ENCODE measurements around the gene ZNF618. TPM values are rescaled to one million over a fixed set of nuclear protein-coding genes. Genes with fewer than 3 reads are reported as not detected.

The ZNF618 gene
- total RNA-seq, 4 donors from 2014 or later, result 2.9 to 5.8 (median 4.2) TPM

- TF ChIP-seq EP300 (IDR thresholded peaks at IDR 0.05) (no peak), POLR2A (IDR thresholded peaks at IDR 0.05) (no peak), CTCF (IDR thresholded peaks at IDR 0.05) (no peak), POLR2AphosphoS5 (IDR thresholded peaks at IDR 0.05) (no peak)
- no peak overlapping the region for H3K4me3 ChIP-seq
- H3K27ac ChIP-seq, result no peak overlapping the region
- no peaks in the 10 kb centered on the region for H3K36me3 ChIP-seq
- no peaks in the 10 kb centered on the region for H3K9me3 ChIP-seq
- peaks cover 7% of the 10 kb centered on the region for H3K4me1 ChIP-seq
- 93% methylated on average over 6 of the region's 6 CpGs for WGBS
- no peaks in the 10 kb centered on the region for H3K27me3 ChIP-seq
- DNase-seq (ENCODE audit: low spot score in 2 of 2), result no peak
These were observed 16.9 kb downstream of the ZNF618 start for GRCh38 chr9:113892861-113893491.

- no peaks in the 10 kb centered on the region for H3K36me3 ChIP-seq
- H3K4me3 ChIP-seq, result no peak overlapping the region
- no peak for DNase-seq (ENCODE audit: low spot score in 2 of 2)
- TF ChIP-seq CTCF (IDR thresholded peaks at IDR 0.05) (no peak), POLR2AphosphoS5 (IDR thresholded peaks at IDR 0.05) (no peak), EP300 (IDR thresholded peaks at IDR 0.05) (no peak), POLR2A (IDR thresholded peaks at IDR 0.05) (no peak)
- no peak overlapping the region for H3K27ac ChIP-seq
- 100% methylated on average over 1 of the region's 1 CpG for WGBS
- H3K27me3 ChIP-seq, result no peaks in the 10 kb centered on the region
- H3K9me3 ChIP-seq, result no peaks in the 10 kb centered on the region
- H3K4me1 ChIP-seq, result no peaks in the 10 kb centered on the region
These were observed 18.1 kb downstream of the ZNF618 start for GRCh38 chr9:113894166-113894565.

GRCh38 chr9:113895526-113895925, 19.4 kb downstream of the ZNF618 start:
- Histone ChIP-seq H3K4me3 (no peak overlapping the region), H3K4me1 (no peaks in the 10 kb centered on the region), H3K36me3 (no peaks in the 10 kb centered on the region), H3K27ac (no peak overlapping the region), H3K27me3 (no peaks in the 10 kb centered on the region), H3K9me3 (no peaks in the 10 kb centered on the region)
- DNase-seq (ENCODE audit: low spot score in 2 of 2), result no peak
- WGBS, result 49% methylated on average over 3 of the region's 3 CpGs
- TF ChIP-seq POLR2A (IDR thresholded peaks at IDR 0.05) (no peak), EP300 (IDR thresholded peaks at IDR 0.05) (no peak), CTCF (IDR thresholded peaks at IDR 0.05) (no peak), POLR2AphosphoS5 (IDR thresholded peaks at IDR 0.05) (no peak)

- Histone ChIP-seq H3K27ac (no peak overlapping the region), H3K27me3 (no peaks in the 10 kb centered on the region), H3K9me3 (no peaks in the 10 kb centered on the region), H3K4me3 (no peak overlapping the region), H3K4me1 (no peaks in the 10 kb centered on the region), H3K36me3 (no peaks in the 10 kb centered on the region)
- TF ChIP-seq CTCF (IDR thresholded peaks at IDR 0.05), result no peak
- TF ChIP-seq POLR2AphosphoS5 (IDR thresholded peaks at IDR 0.05), result no peak
- TF ChIP-seq POLR2A (IDR thresholded peaks at IDR 0.05), result no peak
- TF ChIP-seq EP300 (IDR thresholded peaks at IDR 0.05), result no peak
- no peak for DNase-seq (ENCODE audit: low spot score in 2 of 2)
These were observed 20.6 kb downstream of the ZNF618 start for GRCh38 chr9:113896713-113897112.

GRCh38 chr9:113898151-113898550, 22.0 kb downstream of the ZNF618 start:
- no peaks in the 10 kb centered on the region for H3K36me3 ChIP-seq
- no peak overlapping the region for H3K27ac ChIP-seq
- H3K27me3 ChIP-seq, result no peaks in the 10 kb centered on the region
- DNase-seq (ENCODE audit: low spot score in 2 of 2), result no peak
- WGBS, result 76% methylated on average over 3 of the region's 3 CpGs
- no peak for TF ChIP-seq CTCF (IDR thresholded peaks at IDR 0.05)
- no peak for TF ChIP-seq POLR2A (IDR thresholded peaks at IDR 0.05)
- no peak for TF ChIP-seq POLR2AphosphoS5 (IDR thresholded peaks at IDR 0.05)
- no peak for TF ChIP-seq EP300 (IDR thresholded peaks at IDR 0.05)
- H3K9me3 ChIP-seq, result no peaks in the 10 kb centered on the region
- no peak overlapping the region for H3K4me3 ChIP-seq
- no peaks in the 10 kb centered on the region for H3K4me1 ChIP-seq
